Daoy (cell line): ENCODE data around the gene PRR22. TPM values are rescaled to one million over a fixed set of nuclear protein-coding genes. Genes with fewer than 3 reads are reported as not detected.

Experiments
- DNase-seq: peaks from one replicate; pipeline ENCODE4 v3.0.0-alpha.2; 2015; ENCODE audit warnings: low read depth
- total RNA-seq: library from RNA; depleted of rRNA; stranded (reverse); fragments of >200 nt; shearing (Covaris generic); gene quantifications from 2 replicates; pipeline ENCODE4 v1.2.3, GENCODE V29; 2014; rRNA removed

Gene PRR22
- total RNA-seq, result 2.7 and 3.7 TPM in 2 replicates

GRCh38 chr19:5784581-5785147 lies at the start of gene PRR22:
Gene PRR22, minus strand, starts transcription at chr19:5784746. Its CDS starts 86 bp downstream, at chr19:5784660.
- DNase-seq, result no peak

GRCh38 chr19:5832527-5833216 lies 48.1 kb upstream of the PRR22 start:
- DNase-seq, result no peak

DNA sequence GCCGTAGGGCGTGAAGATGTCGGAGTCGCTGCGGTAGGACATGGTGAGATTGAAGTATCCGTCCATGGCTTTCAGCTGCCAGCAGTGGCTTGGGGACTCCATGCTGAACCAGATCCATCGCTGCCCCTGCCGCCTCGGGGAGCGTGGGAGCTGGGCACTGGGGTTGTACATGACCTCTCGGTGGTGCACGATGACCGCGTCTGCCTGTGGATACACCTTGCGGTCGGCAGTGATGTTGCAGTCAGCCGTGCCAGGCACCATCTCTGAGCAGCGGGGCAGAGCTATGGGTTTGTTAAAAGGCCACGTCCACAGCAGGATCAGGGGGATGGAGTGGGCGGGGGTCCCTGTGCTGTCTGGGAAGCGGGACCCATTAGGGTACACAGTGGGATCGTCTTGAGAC lies 47.5 kb upstream of the PRR22 start:
- no peak for DNase-seq

DNA sequence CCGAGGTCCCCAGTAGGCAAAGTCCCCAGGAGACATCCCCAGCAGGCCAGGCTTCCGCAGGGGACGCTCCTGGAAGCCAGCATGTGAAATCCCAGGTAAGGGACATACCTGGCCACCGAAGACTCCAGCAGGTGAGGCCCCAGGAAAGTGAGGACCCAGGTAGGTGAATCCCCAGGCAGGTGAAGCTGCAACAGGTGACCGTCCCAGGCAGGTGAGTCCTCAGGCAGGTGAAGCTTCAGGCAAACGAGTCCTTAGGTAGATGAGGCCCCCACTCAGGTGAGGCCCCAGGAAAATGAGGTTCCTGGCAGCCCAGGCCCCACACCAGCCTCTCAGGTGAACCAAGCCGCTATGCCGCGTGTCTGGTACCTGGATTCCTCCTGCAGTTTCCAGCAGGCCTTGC lies 46.6 kb upstream of the PRR22 start:
- DNase-seq, result no peak

- no peak for DNase-seq
Observed at GRCh38 chr19:5829567-5830310, 45.2 kb upstream of the PRR22 start.

DNA sequence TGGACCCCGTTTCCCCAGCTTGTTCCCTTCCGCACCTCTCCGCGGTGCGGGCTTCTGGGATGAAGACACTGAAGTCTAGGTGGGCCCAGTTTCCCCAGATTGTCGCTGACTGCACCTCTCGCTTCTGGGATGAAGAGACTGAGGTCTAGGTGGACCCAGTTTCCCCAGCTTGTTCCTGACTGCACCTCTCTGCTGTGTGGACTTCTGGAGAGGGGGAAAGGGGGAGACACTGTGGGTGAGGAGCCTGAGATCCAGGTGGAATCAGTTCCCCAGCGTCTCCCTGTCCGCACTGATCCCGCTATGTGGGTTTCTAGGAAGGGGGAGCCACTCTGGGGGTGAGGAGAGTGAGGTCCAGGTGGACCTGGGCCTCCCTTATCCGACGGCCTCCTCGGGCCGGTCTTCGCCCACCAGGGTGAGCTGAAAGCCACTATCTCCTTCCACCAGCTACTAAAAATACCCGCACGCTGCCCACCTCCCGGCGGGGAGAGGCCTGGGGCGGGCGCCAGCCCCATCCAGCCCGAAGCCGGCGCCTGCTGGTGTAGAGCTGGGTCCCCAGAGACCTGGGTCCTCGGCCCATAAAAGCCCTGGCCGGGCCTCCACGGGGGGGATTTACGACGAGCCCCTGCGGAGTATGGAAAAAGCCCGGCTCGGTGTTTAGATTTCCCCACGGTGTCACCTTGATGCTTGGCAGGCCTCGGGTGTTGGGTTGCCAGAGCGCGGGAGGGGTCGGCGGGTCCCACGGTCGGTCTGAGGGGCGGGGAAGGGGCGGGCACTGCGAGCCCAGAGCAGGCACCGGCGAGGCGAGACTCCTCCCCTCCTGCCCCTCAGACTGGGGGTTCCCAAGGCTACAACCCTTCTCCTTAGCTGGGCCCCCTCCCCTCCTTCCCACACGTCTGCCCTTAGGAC lies 44.4 kb upstream of the PRR22 start:
- peak; percentile 58 for DNase-seq

GRCh38 chr19:5827891-5828660 lies 43.5 kb upstream of the PRR22 start:
- DNase-seq, result peak; percentile 94

GRCh38 chr19:5827342-5827890 lies 42.9 kb upstream of the PRR22 start:
- no peak for DNase-seq

GRCh38 chr19:5826531-5827341 lies 42.2 kb upstream of the PRR22 start:
- DNase-seq, result peak; percentile 76

DNA sequence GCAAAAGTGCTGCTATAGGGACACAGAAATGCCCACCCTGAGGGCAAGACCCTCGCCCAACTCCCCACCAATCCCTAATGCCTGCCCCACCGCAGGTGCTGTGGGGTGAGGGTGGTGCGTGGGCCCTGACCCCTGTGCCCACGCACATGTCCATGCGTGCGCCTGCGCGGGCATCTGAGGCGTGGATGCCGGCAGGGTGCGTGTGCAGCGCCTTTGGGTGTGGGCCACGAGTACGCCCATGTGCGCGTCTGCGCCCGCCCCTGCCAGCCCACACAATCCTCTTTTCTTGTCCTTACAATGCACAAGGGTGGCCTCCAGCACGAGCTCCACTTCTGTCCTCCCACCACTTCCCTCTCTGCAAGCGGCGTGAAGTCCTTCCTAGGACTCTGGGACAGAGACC lies 40.6 kb upstream of the PRR22 start:
- no peak for DNase-seq

GRCh38 chr19:5824751-5825150 lies 40.2 kb upstream of the PRR22 start:
- no peak for DNase-seq

DNA sequence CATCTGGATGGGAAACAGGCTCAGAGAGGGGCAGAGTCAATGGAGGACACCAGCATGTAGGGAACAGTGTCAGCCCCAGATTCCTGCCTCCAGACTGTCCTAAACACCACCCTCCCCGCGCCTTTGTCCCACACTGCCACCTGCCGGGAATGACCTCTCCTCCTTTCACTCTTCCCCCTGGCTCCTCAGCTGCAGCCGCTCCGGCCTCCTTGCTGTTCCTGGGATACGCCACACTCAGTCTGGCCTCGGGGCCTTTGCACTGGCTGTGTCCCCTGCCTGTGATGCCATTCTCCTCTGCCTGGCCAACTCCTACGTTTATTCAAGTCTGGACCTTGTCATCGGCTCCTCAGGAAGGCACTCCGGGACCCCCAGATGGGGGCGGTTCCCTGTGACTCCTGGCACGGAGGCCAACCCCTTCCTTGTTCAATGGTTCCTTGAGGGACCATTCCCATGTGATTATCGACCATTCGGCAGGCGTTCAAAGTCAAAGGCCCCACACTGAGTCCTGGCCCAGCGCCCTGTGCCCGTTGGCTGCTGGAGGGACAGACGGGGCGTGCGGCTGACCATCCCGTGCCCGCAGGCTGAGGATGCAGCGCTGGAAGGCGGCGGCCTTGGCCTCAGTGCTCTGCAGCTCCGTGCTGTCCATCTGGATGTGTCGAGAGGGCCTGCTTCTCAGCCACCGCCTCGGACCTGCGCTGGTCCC lies 39.2 kb upstream of the PRR22 start:
- DNase-seq, result peak; percentile 61

- DNase-seq, result no peak
Observed at GRCh38 chr19:5822181-5822844, 37.8 kb upstream of the PRR22 start.

DNA sequence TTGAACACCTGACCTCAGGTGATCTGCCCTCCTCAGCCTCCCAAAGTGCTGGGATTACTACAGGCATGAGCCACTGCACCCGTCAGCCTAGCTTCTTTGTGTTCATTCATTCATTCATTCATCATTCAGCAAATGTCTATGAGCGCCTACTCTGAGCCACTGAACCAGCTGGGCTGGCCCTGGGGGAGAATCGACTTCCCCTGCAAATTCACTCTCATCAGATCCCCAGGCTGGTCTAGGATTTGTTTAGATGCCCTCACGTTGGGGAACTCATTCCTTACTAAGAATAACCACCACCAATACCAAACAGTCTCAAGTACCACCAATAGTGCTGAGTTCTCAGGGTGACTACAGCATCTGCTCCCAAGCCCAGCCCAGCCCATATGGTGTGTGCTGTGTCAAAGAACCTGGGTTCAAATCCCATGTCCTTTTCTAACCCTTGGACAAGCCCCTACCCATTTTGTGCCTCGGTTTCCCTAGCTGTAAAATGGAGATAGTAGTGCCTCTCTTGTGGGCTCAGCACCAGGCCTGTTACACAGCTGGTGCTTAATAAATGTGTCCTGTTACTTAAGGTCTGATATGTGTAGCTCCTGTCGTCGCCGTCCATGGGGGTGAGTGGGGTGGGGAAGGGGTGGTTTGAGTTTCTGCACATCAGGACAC lies 37.1 kb upstream of the PRR22 start:
- no peak for DNase-seq

GRCh38 chr19:5820785-5821184 lies 36.2 kb upstream of the PRR22 start:
- no peak for DNase-seq

DNA sequence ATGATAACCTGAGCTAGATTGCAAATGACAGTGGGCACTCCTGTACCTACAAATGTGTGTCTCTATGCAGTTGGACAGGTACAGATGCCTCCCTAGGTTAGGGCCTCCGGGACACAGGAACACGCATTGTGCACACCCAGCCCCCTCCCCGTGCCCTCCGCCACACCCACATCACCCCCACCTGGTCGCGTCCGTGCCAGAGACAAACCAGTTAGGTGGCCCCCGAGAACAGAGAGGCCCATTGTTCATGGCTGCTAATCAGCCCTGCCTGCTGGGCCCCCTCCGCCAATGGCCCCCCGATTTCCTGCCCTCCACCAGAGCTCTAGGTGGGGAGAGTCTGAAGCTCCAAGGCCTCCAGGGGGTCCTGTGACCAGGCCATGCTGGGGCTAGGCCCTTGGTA lies 34.0 kb upstream of the PRR22 start:
- DNase-seq, result no peak

DNA sequence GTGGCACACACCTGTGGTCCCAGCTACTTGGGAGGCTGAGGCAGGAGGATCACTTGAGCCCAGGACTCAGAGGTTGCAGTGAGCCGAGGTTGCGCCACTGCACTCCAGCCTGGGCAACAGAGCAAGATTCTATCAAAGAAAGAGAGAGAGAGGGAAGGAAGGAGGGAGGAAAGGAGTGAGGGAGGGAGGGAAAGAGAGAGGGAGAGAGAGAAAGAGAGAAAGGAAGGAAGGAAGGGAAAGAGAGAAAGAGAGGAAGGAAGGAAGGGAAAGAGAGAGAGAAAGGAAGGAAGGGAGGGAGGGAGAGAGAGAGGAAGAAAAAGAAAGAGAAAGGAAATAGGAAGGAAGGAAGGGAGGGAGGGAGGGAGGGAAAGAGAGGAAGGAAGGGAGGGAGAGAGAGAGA lies 32.7 kb upstream of the PRR22 start:
- no peak for DNase-seq

DNA sequence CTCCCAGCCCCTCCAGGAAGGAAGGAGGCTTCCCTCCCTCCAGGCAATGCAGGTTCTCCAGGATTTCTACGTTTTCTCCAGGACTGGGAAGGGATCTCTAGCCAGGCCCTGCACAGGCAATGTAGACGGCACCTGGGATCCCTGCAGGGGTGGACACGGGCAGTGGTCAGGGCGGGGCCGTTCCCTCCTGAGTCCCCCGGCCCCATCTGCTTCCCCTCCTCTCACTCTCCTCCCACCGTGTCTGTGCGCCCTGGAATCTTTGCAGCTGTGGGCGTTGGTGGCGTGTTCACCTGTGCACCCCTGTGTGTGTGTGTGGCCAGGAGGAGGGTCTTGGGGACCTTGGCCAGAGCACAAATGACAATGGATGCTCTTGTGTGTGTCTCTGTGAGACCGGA lies 30.3 kb upstream of the PRR22 start:
- DNase-seq, result no peak
